Forelimb muscle (tissue), 1 donor: ENCODE results near the gene MYO3B. TPM values are rescaled to one million over a fixed set of nuclear protein-coding genes. Genes with fewer than 3 reads are reported as not detected.
"Not testable (repeated sequence)": the region's sequence is repeated elsewhere in the genome, so short reads cannot be mapped to it uniquely, and the experiment has no call there.

Source experiments
- DNase-seq: peaks from one replicate; pipeline ENCODE4 v3.0.0-alpha.2; 2013; ENCODE audit warnings: low read depth
- polyA plus RNA-seq: library from polyadenylated mRNA; unstranded; fragments of 120-200 nt; gene quantifications from one replicate; pipeline ENCODE4 v1.2.1, GENCODE V29; 2013; ENCODE audit not compliant: insufficient read length

The MYO3B gene
- polyA plus RNA-seq, 1 donor: 0.10 TPM

GRCh38 chr2:170423919-170424318, 246.0 kb downstream of the MYO3B start:
- no peak for DNase-seq

GRCh38 chr2:170425281-170425751, 247.4 kb downstream of the MYO3B start:
- no peak for DNase-seq

- no peak for DNase-seq
These were observed 250.9 kb downstream of the MYO3B start for GRCh38 chr2:170428868-170429267.

- DNase-seq: no peak
These were observed 254.9 kb downstream of the MYO3B start for GRCh38 chr2:170432823-170433222.

DNA sequence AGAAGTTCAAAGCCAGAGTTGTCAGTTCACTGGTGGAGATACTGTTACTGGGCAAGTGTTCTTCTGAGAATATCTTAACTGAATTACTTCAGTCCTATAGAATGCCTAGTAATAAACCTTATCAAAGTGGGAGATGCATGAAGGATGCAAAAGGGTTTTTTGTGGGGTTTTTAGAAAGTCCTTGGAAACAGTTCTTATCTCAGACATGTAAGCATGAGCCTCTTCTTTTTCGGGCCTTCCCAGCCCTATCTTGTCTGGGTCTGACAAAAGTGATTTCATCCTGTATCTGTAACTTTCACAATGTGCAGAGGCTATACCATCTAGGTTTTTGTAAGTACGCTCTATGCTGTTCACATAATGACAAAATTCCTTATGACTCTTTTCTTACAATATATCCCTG, 255.5 kb downstream of the MYO3B start:
- DNase-seq: no peak

DNA sequence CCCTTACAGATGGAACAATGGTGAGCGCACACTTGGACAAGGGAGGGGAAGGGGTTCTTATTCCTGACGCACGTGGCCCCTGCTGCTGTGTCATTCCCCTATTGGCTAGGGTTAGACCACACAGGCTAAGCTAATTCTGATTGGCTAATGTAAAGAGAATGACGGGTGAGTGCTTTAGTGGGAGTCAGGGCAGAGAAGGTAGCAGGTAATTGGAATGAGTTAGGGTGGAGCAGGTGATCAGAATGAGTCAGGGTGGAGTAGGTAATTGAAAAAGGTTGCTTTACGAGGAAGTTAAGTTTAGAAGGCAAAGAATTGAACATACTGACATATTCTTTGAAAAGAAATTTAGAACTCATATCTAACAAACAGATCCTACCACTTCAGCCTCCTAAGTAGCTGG, 256.4 kb downstream of the MYO3B start:
- DNase-seq: not testable (repeated sequence)

GRCh38 chr2:170434900-170435621, 257.1 kb downstream of the MYO3B start:
- DNase-seq: no peak

GRCh38 chr2:170436077-170436943, 258.4 kb downstream of the MYO3B start:
- DNase-seq: no peak

GRCh38 chr2:170446078-170446477, 268.1 kb downstream of the MYO3B start:
- no peak for DNase-seq

DNA sequence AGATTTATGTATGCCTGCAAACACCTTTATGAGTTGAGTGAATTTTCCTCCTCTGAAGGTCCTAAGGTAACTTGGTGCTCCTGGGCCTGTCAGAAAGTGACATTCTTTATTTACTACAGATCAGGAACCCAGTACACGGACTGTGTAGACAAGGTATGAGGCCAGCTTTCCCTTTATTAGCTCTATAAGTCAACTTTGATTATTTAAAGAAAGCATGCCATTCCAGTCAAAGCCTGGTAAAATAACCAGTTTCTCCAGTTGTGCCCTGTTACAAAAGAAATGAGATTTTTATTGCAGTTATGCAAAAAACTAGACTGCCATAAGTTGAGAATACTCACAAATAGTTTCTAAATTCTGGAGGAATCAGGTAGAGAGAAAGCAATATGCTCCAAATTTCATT, 271.1 kb downstream of the MYO3B start:
- no peak for DNase-seq

DNA sequence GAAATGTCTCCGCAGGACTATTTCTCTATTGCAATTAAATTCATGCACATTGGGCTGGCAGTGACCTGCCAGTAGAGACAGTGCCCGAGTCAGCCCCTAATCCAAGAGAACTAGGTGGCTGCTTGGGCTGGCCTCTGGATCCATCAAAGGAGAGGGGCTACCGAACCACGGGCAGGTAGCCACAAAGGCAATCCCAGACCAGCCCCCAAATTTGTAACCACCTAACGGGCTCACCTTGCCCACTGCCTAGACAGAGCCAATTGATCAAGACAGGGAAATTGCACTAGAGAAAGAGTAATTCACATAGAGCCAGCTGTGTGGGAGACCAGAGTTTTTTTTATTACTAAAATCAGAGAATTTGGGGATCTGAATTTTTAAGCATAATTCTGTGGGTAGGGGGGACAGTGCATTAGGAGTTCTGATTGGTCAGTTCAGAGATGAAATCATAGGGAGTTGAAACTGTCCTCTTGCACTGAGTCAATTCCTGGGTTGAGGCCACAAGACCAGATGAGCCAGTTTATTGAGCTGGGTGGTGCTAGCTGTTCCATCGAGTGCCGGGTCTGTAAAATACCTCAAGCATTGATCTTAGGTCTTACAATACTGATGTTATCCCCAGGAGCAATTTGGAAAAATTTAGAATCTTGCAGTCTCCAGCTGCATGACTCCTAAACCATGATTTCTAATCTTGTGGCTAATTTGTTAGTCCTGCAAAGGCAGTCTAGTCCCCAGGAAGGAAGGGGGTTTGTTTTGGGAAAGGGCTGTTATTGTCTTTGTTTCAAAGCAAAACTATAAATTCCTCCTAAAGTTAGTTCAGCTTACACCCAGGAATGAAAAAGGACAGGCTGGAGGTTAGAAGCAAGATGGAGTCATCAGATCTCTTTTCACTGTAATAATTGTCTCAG, 276.8 kb downstream of the MYO3B start:
- no peak for DNase-seq

GRCh38 chr2:170455617-170456426, 277.9 kb downstream of the MYO3B start:
- no peak for DNase-seq

DNA sequence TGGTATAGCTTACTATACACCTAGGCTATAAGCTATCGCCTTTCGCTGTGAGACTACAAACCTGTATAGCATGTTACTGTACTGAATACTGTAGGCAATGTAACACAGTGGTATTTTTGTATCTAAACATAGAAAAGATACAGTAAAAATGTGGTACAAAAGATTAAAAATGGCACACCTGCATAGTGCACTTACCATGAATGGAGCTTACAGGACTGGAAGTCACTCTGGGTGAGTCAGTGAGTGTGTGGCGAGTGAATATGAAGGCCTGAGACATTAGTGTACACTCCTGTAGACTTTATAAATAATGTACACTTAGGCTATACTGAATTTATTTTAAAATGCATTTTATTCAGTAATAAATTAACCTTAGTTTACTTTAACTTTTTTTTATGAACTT, 279.0 kb downstream of the MYO3B start:
- DNase-seq: no peak

- no peak for DNase-seq
These were observed 279.8 kb downstream of the MYO3B start for GRCh38 chr2:170457742-170458141.

DNA sequence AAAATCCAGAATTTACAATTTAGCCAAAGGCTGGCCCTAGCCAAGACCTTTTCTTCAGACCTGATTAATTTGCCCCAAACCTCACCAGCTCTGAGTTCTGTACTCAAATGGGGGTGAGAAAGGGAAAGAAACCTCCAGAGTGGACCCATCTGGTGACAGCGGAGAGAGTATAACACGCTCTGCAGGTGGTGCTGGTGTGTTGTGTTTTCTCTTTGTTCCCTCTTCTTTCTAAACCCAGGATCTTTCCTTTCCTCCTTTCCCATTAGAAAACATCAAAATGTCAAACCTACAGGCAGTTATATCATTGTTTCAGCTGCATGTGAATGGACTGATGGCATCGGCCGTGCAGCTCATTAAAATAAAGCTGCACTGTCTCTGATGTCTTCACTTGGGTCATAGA, 283.9 kb downstream of the MYO3B start:
- DNase-seq: no peak

GRCh38 chr2:170462433-170463205, 284.7 kb downstream of the MYO3B start:
- no peak for DNase-seq

DNA sequence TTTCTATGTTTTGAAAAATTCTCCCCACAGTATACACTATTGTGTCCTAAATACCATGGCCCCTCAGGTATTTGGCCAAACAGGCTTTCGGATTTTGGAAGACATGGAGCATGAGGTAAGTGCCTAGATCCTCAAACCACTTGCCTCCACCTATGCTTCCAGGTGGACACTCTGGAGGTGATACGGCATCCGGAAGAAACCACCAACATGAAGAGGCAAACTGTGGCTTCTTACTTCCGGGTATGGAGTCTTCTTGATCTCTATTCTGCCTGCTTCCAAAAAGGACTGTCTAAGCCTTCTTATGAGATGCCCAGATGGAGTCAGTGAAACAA, 285.2 kb downstream of the MYO3B start:
- DNase-seq: no peak

- no peak for DNase-seq
These were observed 286.3 kb downstream of the MYO3B start for GRCh38 chr2:170464268-170464667.

DNA sequence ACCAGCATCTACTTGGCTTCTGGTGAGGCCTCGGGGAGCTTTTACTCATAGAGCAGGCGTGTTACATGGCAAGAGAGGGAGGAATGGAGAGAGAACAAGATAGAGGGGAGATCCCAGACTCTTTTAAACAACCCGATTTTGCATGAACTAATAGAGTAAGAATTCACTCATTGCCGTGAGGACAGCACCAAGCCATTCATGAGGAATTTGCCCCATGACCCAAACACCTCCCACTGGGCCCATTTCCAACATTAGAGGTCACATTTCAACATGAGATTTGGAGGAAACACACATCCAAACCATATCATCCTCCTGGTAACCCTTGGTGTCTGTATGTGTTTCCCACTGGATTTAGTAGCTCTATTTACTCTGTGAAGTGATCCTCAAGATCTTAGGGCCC, 287.3 kb downstream of the MYO3B start:
- DNase-seq: no peak

- no peak for DNase-seq
These were observed 288.7 kb downstream of the MYO3B start for GRCh38 chr2:170466632-170467031.
